Measurements from ENCODE around the gene OSBP. TPM values are rescaled to one million over a fixed set of nuclear protein-coding genes. Genes with fewer than 3 reads are reported as not detected.
A peak's percentile ranks its signal among the peaks of the same experiment; 100 is the strongest.

OSBP gene
- total and polyA plus RNA-seq, 2 experiments from 2014 or later = 11.0 to 39.3 TPM

DNA sequence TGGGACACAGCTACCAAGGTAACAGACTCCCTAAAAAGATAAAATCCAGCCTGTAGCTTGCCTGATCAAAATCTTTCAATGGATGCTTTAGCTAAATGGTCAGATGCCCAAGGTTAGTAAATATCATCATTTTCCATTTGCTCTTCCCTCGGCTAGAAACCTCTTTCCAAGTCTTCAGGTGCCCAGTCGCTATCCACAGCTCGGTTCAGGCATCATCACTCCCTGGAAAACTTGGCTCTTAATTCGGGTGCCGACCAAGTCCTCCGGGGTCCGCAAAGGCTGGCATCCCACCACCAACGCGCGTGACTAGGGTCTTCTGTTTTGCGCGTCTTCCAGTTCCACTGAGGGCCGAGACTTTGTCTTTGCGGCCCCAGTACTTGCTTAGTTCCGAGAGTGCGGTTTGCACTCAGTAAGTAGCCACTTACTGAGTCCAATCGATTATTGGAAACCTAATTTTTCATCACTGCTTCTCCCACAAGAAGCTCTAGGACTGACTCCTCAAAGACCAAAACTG is 59.9 kb downstream of the OSBP start:
- H3F3A ChIP-seq (replicated peaks; ENCODE audit: low read depth) = 0 out of 2 replicates have a peak, but pooled peaks cover 4% of the 10 kb centered on the region
- Mint-ChIP-seq H3K27ac (0 out of 2 replicates have a peak overlapping the region, but pooled peaks have one; percentile 26), H3K36me3 (ENCODE audit: low read depth) (peaks cover 10% of the 10 kb centered on the region; the same call in 2 of the 3 replicates), H3K9me3 (peaks cover 21% of the 10 kb centered on the region; the same call in 2 of the 3 replicates), H3K4me1 (peaks cover 14% of the 10 kb centered on the region; the same call in 2 of the 3 replicates), H3K27me3 (ENCODE audit: insufficient read depth, low read depth, poor library complexity) (peaks cover 56% of the 10 kb centered on the region), H3K4me3 (peak overlapping the region; percentile 88)
- H3K27ac ChIP-seq (ENCODE audit: low read depth) = no peak overlapping the region
- H2AFZ ChIP-seq = peak overlapping the region; percentile 86
- no peaks in the 10 kb centered on the region for H3K9me2 ChIP-seq (ENCODE audit: insufficient read depth)
- H3K4me2 ChIP-seq = peak overlapping the region; percentile 85
- peaks cover 9% of the 10 kb centered on the region for H3K4me1 ChIP-seq (ENCODE audit: insufficient read depth)
- H3K4me3 ChIP-seq = peak overlapping the region; percentile 82
- no peak for ATAC-seq
- H3K36me3 ChIP-seq (ENCODE audit: insufficient read depth) = no peaks in the 10 kb centered on the region
- TF ChIP-seq ZNF462 (CRISPR knock-in tag; IDR thresholded peaks at IDR 0.05) = no peak
- no peak for TF ChIP-seq POLR2AphosphoS5 (IDR thresholded peaks at IDR 0.05; ENCODE audit: low read depth)
- no peak for TF ChIP-seq CTCF (conservative IDR thresholded peaks at IDR 0.05; ENCODE audit: low read depth in 2 of 2)
- no peak for TF ChIP-seq EZH2 (IDR thresholded peaks at IDR 0.05; ENCODE audit: low read depth, unreplicated experiment)
- no peak for TF ChIP-seq ZNF114 (CRISPR knock-in tag; IDR thresholded peaks at IDR 0.05)
- TF ChIP-seq STAT1 (IDR thresholded peaks at IDR 0.05; ENCODE audit: unreplicated experiment) = no peak
- TF ChIP-seq NANOG (IDR thresholded peaks at IDR 0.05; ENCODE audit: borderline replicate concordance) = no peak
- TF ChIP-seq ZNF331 (CRISPR knock-in tag; IDR thresholded peaks at IDR 0.05; ENCODE audit: low read depth) = no peak
- TF ChIP-seq, protein P1, sequence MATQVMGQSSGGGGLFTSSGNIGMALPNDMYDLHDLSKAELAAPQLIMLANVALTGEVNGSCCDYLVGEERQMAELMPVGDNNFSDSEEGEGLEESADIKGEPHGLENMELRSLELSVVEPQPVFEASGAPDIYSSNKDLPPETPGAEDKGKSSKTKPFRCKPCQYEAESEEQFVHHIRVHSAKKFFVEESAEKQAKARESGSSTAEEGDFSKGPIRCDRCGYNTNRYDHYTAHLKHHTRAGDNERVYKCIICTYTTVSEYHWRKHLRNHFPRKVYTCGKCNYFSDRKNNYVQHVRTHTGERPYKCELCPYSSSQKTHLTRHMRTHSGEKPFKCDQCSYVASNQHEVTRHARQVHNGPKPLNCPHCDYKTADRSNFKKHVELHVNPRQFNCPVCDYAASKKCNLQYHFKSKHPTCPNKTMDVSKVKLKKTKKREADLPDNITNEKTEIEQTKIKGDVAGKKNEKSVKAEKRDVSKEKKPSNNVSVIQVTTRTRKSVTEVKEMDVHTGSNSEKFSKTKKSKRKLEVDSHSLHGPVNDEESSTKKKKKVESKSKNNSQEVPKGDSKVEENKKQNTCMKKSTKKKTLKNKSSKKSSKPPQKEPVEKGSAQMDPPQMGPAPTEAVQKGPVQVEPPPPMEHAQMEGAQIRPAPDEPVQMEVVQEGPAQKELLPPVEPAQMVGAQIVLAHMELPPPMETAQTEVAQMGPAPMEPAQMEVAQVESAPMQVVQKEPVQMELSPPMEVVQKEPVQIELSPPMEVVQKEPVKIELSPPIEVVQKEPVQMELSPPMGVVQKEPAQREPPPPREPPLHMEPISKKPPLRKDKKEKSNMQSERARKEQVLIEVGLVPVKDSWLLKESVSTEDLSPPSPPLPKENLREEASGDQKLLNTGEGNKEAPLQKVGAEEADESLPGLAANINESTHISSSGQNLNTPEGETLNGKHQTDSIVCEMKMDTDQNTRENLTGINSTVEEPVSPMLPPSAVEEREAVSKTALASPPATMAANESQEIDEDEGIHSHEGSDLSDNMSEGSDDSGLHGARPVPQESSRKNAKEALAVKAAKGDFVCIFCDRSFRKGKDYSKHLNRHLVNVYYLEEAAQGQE (IDR thresholded peaks at IDR 0.05; ENCODE audit: unreplicated experiment) = no peak
- TF ChIP-seq CREB1 (CRISPR knock-in tag; IDR thresholded peaks at IDR 0.05; ENCODE audit: low read depth) = no peak
- TF ChIP-seq JUNB (IDR thresholded peaks at IDR 0.05; ENCODE audit: unreplicated experiment) = no peak
- TF ChIP-seq EZH2phosphoT487 (IDR thresholded peaks at IDR 0.05; ENCODE audit: unreplicated experiment) = no peak
- TF ChIP-seq, protein P2, sequence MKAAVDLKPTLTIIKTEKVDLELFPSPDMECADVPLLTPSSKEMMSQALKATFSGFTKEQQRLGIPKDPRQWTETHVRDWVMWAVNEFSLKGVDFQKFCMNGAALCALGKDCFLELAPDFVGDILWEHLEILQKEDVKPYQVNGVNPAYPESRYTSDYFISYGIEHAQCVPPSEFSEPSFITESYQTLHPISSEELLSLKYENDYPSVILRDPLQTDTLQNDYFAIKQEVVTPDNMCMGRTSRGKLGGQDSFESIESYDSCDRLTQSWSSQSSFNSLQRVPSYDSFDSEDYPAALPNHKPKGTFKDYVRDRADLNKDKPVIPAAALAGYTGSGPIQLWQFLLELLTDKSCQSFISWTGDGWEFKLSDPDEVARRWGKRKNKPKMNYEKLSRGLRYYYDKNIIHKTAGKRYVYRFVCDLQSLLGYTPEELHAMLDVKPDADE (IDR thresholded peaks at IDR 0.05) = no peak
- no peaks in the 10 kb centered on the region for H4K20me1 ChIP-seq (replicated peaks; ENCODE audit: insufficient read depth)
- H3K27me3 ChIP-seq (ENCODE audit: insufficient read depth) = no peaks in the 10 kb centered on the region
- peak; percentile 37 for DNase-seq (ENCODE audit: low spot score)
- no peaks in the 10 kb centered on the region for H3K79me2 ChIP-seq (replicated peaks; ENCODE audit: insufficient read depth)
